Astrocyte (in vitro differentiated cells and primary cell): ENCODE results near the gene CSPG4. TPM values are rescaled to one million over a fixed set of nuclear protein-coding genes. Genes with fewer than 3 reads are reported as not detected.
"Not testable (repeated sequence)": the region's sequence is repeated elsewhere in the genome, so short reads cannot be mapped to it uniquely, and the experiment has no call there.

ENCODE experiments used
- DNase-seq: peaks from one replicate; pipeline ENCODE4 v3.0.0-alpha.2; 2010; ENCODE audit warnings: low read depth
- FAIRE-seq: peaks from 2 replicates; lab custom pipeline; 2011; peaks lifted over from hg19 to GRCh38; lab: Jason Lieb, UNC
- H2AFZ ChIP-seq: 2 replicates; pipeline ENCODE4 v1.6.0; 2012; ENCODE audit warnings: low read depth, low read length, inconsistent platforms
- H3K27ac ChIP-seq: 2 replicates; pipeline ENCODE4 v1.5.1; 2011; ENCODE audit warnings: low read depth, low read length, inconsistent platforms
- H3K27me3 ChIP-seq: 2 replicates; pipeline ENCODE4 v1.6.0; 2011; ENCODE audit warnings: low read length, inconsistent platforms; ENCODE audit not compliant: insufficient read depth
- H3K36me3 ChIP-seq: 2 replicates; pipeline ENCODE4 v1.5.1; 2011; ENCODE audit warnings: low read length, inconsistent platforms; ENCODE audit not compliant: insufficient read depth
- H3K4me1 ChIP-seq: 2 replicates; pipeline ENCODE4 v1.5.1; 2011; ENCODE audit warnings: low read length, inconsistent platforms; ENCODE audit not compliant: insufficient read depth
- H3K4me2 ChIP-seq: 2 replicates; pipeline ENCODE4 v1.6.0; 2012; ENCODE audit warnings: low read length, inconsistent platforms
- H3K4me3 ChIP-seq: 2 replicates; pipeline ENCODE4 v1.5.1; 2011; ENCODE audit warnings: low read depth, mild to moderate bottlenecking, low read length, inconsistent platforms; ENCODE audit not compliant: insufficient read depth
- H3K79me2 ChIP-seq: 2 replicates; pipeline ENCODE4 v1.6.0; 2012; ENCODE audit warnings: mild to moderate bottlenecking, low read length, inconsistent platforms; ENCODE audit not compliant: insufficient read depth
- H3K9ac ChIP-seq: 2 replicates; pipeline ENCODE4 v1.6.0; 2012; ENCODE audit warnings: mild to moderate bottlenecking, low read length, inconsistent platforms
- H3K9me3 ChIP-seq: 2 replicates; pipeline ENCODE4 v1.5.1; 2012; ENCODE audit warnings: low read depth, mild to moderate bottlenecking, low read length, inconsistent platforms; ENCODE audit not compliant: insufficient read depth
- H4K20me1 ChIP-seq: 2 replicates; pipeline ENCODE4 v1.6.0; 2012; ENCODE audit warnings: low read length, inconsistent platforms; ENCODE audit not compliant: insufficient read depth
- H3K27ac Mint-ChIP-seq: one replicate; pipeline ENCODE4 v1.8.0; 2021; ENCODE audit warnings: mild to moderate bottlenecking, mixed read lengths; ENCODE audit not compliant: unreplicated experiment
- H3K27me3 Mint-ChIP-seq: one replicate; pipeline ENCODE4 v1.8.0; 2021; ENCODE audit warnings: low read depth, mixed read lengths; ENCODE audit not compliant: unreplicated experiment
- H3K36me3 Mint-ChIP-seq: one replicate; pipeline ENCODE4 v1.8.0; 2021; ENCODE audit warnings: low read depth, mixed read lengths; ENCODE audit not compliant: unreplicated experiment
- H3K4me1 Mint-ChIP-seq: one replicate; pipeline ENCODE4 v1.8.0; 2021; ENCODE audit warnings: low read depth, mixed read lengths; ENCODE audit not compliant: unreplicated experiment
- H3K4me3 Mint-ChIP-seq: one replicate; pipeline ENCODE4 v1.8.0; 2021; ENCODE audit warnings: mild to moderate bottlenecking, moderate library complexity, mixed read lengths; ENCODE audit not compliant: unreplicated experiment
- H3K9me3 Mint-ChIP-seq: one replicate; pipeline ENCODE4 v1.8.0; 2021; ENCODE audit warnings: mild to moderate bottlenecking, mixed read lengths; ENCODE audit not compliant: unreplicated experiment
- EZH2 ChIP-seq: IDR thresholded peaks from 2 replicates; pipeline ENCODE4 v1.6.1; 2012; ENCODE audit warnings: mild to moderate bottlenecking, low read length, inconsistent platforms; ENCODE audit not compliant: insufficient read depth
- total RNA-seq: library from RNA; stranded (reverse); gene quantifications from 2 replicates; pipeline ENCODE4 v1.2.1, GENCODE V29; 2021
- TF ChIP-seq, protein P1 (sequence below): IDR thresholded peaks from 2 replicates; pipeline ENCODE4 v1.5.1; 2011; ENCODE audit warnings: low read depth, mild to moderate bottlenecking, inconsistent platforms, low read length, moderate library complexity; ENCODE audit not compliant: insufficient read depth

Gene CSPG4
- total RNA-seq, 1 donor from 2014 or later, result 26.9 TPM

DNA sequence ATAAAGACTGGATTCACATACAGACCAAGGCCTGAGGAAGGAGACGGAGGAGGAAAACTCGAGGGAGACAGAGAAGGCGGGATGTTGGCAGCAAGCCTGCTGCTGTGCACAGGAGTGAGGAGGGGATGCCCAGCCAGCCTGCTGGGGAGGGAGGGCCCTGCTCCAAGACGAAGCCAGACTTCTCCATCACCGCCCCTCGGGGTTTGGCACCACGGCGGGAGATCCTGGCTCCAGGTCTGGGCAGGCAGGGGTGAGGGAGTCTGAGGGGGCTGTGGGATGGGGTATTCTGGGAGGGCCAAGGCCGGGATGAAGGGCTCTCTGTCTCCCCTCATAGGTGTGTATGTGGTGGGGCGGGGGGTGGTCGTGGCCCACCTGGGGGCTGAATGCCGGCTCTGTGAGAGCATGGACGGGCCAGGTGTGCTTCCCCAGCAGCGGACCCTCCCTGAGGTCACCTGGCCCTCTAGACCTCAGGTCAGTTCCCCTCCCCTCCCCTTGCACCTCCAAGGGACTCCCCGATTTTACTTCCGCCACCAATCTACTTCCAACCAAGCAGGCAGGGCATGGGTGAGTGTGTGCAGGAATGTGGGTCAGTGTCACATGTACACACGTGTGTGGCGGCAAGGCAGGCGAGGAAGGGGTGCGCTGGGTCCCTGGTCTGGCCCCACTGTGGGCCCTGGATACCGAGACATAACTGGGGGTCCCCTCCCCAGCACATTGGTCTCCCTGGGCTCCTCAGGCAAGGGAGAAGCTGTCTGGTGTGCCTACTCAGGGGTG, 14.5 kb downstream of the CSPG4 start:
- not testable (repeated sequence) for H3K27ac ChIP-seq, H3K4me3 ChIP-seq, H3K4me2 ChIP-seq, H4K20me1 ChIP-seq, H3K27me3 ChIP-seq, H3K79me2 ChIP-seq, H3K27me3 Mint-ChIP-seq, FAIRE-seq, H3K9me3 ChIP-seq, H3K27ac Mint-ChIP-seq, H3K36me3 Mint-ChIP-seq, DNase-seq, H3K36me3 ChIP-seq, H3K4me3 Mint-ChIP-seq, H3K9me3 Mint-ChIP-seq, H2AFZ ChIP-seq
- H3K4me1 ChIP-seq, result peaks cover 66% of the 10 kb centered on the region
- peak overlapping the region; percentile 18 for H3K9ac ChIP-seq
- peaks cover 46% of the 10 kb centered on the region for H3K4me1 Mint-ChIP-seq

DNA sequence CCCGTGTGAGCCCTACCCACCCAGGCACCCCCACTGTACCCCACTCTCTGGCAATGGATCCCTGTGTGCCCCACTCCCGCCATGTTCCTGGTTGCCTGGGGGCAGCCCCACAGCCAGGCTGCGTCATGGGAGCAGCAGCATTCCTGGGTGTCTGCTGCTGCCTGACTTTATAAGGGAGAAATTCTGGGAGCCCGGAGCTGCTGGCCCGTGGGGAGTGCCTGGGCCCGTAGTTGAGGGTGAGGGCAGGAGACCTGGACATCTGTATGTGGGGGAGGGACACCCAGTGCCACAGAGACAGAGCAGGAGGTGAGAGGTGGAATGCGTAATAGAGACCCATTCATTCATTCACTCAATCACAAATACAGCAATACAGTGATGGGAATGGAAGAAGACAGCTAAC, 15.1 kb downstream of the CSPG4 start:
- Mint-ChIP-seq H3K9me3 (no peaks in the 10 kb centered on the region), H3K27ac (peak overlapping the region; percentile 69), H3K4me3 (peak overlapping the region; percentile 16), H3K4me1 (peaks cover 50% of the 10 kb centered on the region), H3K36me3 (no peaks in the 10 kb centered on the region), H3K27me3 (no peaks in the 10 kb centered on the region)
- Histone ChIP-seq H3K9me3 (no peaks in the 10 kb centered on the region), H3K9ac (peak overlapping the region; percentile 5), H3K4me3 (no peak overlapping the region), H3K4me1 (peaks cover 65% of the 10 kb centered on the region), H3K36me3 (no peaks in the 10 kb centered on the region), H3K79me2 (peaks cover 9% of the 10 kb centered on the region), H2AFZ (no peak overlapping the region), H3K27me3 (no peaks in the 10 kb centered on the region), H3K27ac (no peak overlapping the region), H3K4me2 (no peak overlapping the region), H4K20me1 (peaks cover 6% of the 10 kb centered on the region)
- TF ChIP-seq EZH2, result no peak
- TF ChIP-seq, protein P1, sequence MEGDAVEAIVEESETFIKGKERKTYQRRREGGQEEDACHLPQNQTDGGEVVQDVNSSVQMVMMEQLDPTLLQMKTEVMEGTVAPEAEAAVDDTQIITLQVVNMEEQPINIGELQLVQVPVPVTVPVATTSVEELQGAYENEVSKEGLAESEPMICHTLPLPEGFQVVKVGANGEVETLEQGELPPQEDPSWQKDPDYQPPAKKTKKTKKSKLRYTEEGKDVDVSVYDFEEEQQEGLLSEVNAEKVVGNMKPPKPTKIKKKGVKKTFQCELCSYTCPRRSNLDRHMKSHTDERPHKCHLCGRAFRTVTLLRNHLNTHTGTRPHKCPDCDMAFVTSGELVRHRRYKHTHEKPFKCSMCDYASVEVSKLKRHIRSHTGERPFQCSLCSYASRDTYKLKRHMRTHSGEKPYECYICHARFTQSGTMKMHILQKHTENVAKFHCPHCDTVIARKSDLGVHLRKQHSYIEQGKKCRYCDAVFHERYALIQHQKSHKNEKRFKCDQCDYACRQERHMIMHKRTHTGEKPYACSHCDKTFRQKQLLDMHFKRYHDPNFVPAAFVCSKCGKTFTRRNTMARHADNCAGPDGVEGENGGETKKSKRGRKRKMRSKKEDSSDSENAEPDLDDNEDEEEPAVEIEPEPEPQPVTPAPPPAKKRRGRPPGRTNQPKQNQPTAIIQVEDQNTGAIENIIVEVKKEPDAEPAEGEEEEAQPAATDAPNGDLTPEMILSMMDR, result no peak
- DNase-seq (no peak), FAIRE-seq (no peak)

DNA sequence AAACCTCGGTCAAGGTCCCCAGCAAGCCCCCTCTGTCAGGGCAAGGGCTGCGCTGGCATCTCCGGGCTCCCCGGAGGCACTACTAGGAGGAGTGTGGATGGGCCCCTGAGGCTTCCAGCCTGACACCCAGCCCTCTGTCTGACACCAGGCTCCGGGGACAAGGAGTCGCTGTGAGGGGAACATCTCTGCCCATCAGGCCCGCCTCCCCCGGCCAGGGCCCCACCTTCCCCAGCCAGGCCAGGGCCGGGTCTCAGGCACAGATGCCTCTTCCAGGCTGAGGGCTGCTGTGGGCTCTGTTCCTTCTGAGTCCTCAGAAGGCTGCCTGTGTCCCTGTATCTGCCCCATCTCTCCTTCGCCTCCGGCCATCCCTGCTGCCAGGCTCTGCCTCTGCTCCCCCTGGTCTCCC, 15.8 kb downstream of the CSPG4 start:
- H3K27me3 ChIP-seq, result no peaks in the 10 kb centered on the region
- Mint-ChIP-seq H3K27me3 (peaks cover 2% of the 10 kb centered on the region), H3K36me3 (peaks cover 3% of the 10 kb centered on the region), H3K4me3 (no peak overlapping the region), H3K9me3 (no peaks in the 10 kb centered on the region), H3K27ac (peak overlapping the region; percentile 78), H3K4me1 (peaks cover 51% of the 10 kb centered on the region)
- peak overlapping the region; percentile 30 for H3K9ac ChIP-seq
- DNase-seq (no peak), FAIRE-seq (no peak)
- H3K36me3 ChIP-seq, result peaks cover under 1% of the 10 kb centered on the region
- no peaks in the 10 kb centered on the region for H3K9me3 ChIP-seq
- H2AFZ ChIP-seq, result no peak overlapping the region
- H3K4me1 ChIP-seq, result peaks cover 59% of the 10 kb centered on the region
- H3K27ac ChIP-seq, result no peak overlapping the region
- no peak overlapping the region for H3K4me2 ChIP-seq
- no peak for TF ChIP-seq EZH2
- TF ChIP-seq, protein P1, result no peak
- peaks cover 3% of the 10 kb centered on the region for H3K79me2 ChIP-seq
- peaks cover 4% of the 10 kb centered on the region for H4K20me1 ChIP-seq
- H3K4me3 ChIP-seq, result no peak overlapping the region
